ENCODE data around the gene SNX27.

GRCh38 chr1:151635479-151636072 lies 23.7 kb downstream of the SNX27 start:
- TF ChIP-seq FOXA1 (IDR thresholded peaks at IDR 0.05) (no peak), FOXM1 (IDR thresholded peaks at IDR 0.05; ENCODE audit: borderline replicate concordance) (no peak), HDGF (IDR thresholded peaks at IDR 0.05; ENCODE audit: borderline replicate concordance) (no peak), FOXK2 (IDR thresholded peaks at IDR 0.05) (no peak)
